ENCODE results near the gene COMMD3.

Gene COMMD3

GRCh38 chr10:22333975-22334282, 17.7 kb downstream of the COMMD3 start:
- DNase-seq (ENCODE audit: insufficient read length, low spot score) (no peak), FAIRE-seq (no peak)
- TF ChIP-seq PAX5 (IDR thresholded peaks at IDR 0.05; ENCODE audit: insufficient read depth, low read length, severe bottlenecking) (no peak), TAF1 (IDR thresholded peaks at IDR 0.05; ENCODE audit: low read depth, low read length) (no peak), SPI1 (IDR thresholded peaks at IDR 0.05; ENCODE audit: low read depth, low read length) (no peak), POU2F2 (IDR thresholded peaks at IDR 0.05; ENCODE audit: low read depth, low read length) (no peak), POLR2A (IDR thresholded peaks at IDR 0.05; ENCODE audit: low read depth, low read length) (no peak), POLR2AphosphoS5 (IDR thresholded peaks at IDR 0.05; ENCODE audit: low read depth, low read length) (no peak)

DNA sequence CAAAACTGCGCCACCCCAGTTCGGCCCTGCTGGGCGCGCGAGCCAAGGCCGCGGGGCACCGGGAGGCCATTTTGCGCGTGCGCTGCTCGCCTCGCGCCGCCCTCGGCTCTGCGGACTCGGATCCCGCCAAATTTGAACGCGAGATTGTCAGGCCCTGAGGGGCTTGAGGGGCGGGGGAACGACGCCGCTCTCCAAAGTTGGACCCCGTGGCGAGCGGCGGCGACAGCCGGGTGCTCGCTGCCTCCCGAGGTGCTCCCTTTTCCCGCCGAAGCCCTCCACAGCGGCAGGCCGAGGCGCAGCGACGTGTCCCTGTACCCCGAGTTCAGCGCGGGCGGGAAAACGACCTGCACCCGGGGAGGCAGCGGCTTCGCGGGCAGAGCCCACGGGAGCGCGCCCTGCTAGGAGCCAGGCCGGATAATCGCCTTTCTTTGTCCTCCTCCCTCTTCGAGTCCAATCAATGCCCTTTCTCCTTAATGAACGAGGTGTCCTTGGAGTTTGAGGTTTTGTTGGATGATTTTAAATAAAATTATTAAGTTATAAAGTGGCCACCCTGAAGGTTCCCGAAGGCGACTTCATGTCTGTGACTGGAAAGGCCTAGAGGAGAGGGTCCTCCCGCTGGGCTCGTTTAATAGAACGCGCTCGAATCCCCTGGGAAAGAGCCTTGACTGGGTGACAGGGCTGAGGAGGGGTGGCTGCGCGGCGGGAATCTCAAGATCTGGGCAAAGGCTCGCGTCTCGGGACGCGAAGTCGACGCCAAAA, 18.4 kb downstream of the COMMD3 start:
- TF ChIP-seq SPI1 (IDR thresholded peaks at IDR 0.05; ENCODE audit: low read depth, low read length) (no peak), TAF1 (IDR thresholded peaks at IDR 0.05; ENCODE audit: low read depth, low read length) (no peak), POLR2AphosphoS5 (IDR thresholded peaks at IDR 0.05; ENCODE audit: low read depth, low read length) (no peak), POU2F2 (IDR thresholded peaks at IDR 0.05; ENCODE audit: low read depth, low read length) (no peak), PAX5 (IDR thresholded peaks at IDR 0.05; ENCODE audit: insufficient read depth, low read length, severe bottlenecking) (no peak), POLR2A (IDR thresholded peaks at IDR 0.05; ENCODE audit: low read depth, low read length) (no peak)
- DNase-seq (ENCODE audit: insufficient read length, low spot score) (no peak), FAIRE-seq (no peak)

DNA sequence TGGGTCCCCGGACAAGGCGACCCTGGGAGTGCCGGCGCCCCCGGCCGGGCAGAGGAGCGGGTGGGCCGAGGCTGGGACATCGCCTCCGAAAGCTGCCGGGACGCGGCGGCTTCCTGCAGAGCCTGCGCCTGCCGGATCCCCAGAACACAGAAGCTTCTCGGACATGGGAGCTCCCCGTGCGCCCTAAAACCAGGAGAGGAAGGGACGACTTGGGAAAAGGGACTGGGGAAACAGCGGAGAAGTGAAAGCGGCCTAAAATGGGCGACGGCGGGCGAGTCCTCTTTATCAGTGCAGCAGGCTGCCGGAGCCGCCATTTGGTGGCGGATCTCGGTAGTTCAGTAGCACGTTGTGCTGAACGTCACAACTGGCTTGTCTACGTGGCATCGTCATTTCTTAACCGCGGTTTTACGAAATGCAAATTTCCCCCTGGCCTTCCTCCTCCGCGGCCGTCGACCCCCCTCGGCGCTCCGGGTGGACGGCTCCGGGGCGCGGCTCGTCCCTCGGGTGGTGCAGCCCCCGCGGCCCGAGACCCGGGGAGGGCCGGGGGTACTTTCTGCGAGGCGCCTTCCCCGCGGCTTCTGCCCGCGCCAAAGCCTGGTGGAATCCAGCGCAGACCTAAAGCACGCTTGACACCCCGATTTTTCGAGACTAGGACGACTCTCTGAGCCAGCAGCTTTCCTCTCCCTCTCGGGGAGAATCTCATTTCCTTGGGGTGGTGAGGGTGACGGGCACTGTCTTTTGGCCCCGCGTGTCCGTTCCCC, 19.2 kb downstream of the COMMD3 start:
- DNase-seq (ENCODE audit: insufficient read length, low spot score) (no peak), FAIRE-seq (peak; percentile 89)
- TF ChIP-seq POU2F2 (IDR thresholded peaks at IDR 0.05; ENCODE audit: low read depth, low read length) (peak; percentile 87), TAF1 (IDR thresholded peaks at IDR 0.05; ENCODE audit: low read depth, low read length) (no peak)

- no peak for DNase-seq (ENCODE audit: insufficient read length, low spot score)
- TF ChIP-seq POLR2AphosphoS5 (IDR thresholded peaks at IDR 0.05; ENCODE audit: low read depth, low read length) (no peak), POLR2A (IDR thresholded peaks at IDR 0.05; ENCODE audit: low read depth, low read length) (no peak), TAF1 (IDR thresholded peaks at IDR 0.05; ENCODE audit: low read depth, low read length) (no peak), SPI1 (IDR thresholded peaks at IDR 0.05; ENCODE audit: low read depth, low read length) (no peak), POU2F2 (IDR thresholded peaks at IDR 0.05; ENCODE audit: low read depth, low read length) (no peak), PAX5 (IDR thresholded peaks at IDR 0.05; ENCODE audit: insufficient read depth, low read length, severe bottlenecking) (no peak)
- no peak for FAIRE-seq
Measured at GRCh38 chr10:22338185-22338900, 22.2 kb downstream of the COMMD3 start.

GRCh38 chr10:22338931-22339330, 22.7 kb downstream of the COMMD3 start:
- no peak for FAIRE-seq
- TF ChIP-seq POU2F2 (IDR thresholded peaks at IDR 0.05; ENCODE audit: low read depth, low read length) (no peak), PAX5 (IDR thresholded peaks at IDR 0.05; ENCODE audit: insufficient read depth, low read length, severe bottlenecking) (no peak), SPI1 (IDR thresholded peaks at IDR 0.05; ENCODE audit: low read depth, low read length) (no peak), POLR2A (IDR thresholded peaks at IDR 0.05; ENCODE audit: low read depth, low read length) (no peak), POLR2AphosphoS5 (IDR thresholded peaks at IDR 0.05; ENCODE audit: low read depth, low read length) (no peak), TAF1 (IDR thresholded peaks at IDR 0.05; ENCODE audit: low read depth, low read length) (no peak)
- DNase-seq (ENCODE audit: insufficient read length, low spot score) = no peak

GRCh38 chr10:22339761-22340328, 23.7 kb downstream of the COMMD3 start:
- FAIRE-seq = peak; percentile 50
- TF ChIP-seq POU2F2 (IDR thresholded peaks at IDR 0.05; ENCODE audit: low read depth, low read length) (no peak), POLR2AphosphoS5 (IDR thresholded peaks at IDR 0.05; ENCODE audit: low read depth, low read length) (no peak), POLR2A (IDR thresholded peaks at IDR 0.05; ENCODE audit: low read depth, low read length) (no peak), TAF1 (IDR thresholded peaks at IDR 0.05; ENCODE audit: low read depth, low read length) (no peak), PAX5 (IDR thresholded peaks at IDR 0.05; ENCODE audit: insufficient read depth, low read length, severe bottlenecking) (no peak), SPI1 (IDR thresholded peaks at IDR 0.05; ENCODE audit: low read depth, low read length) (no peak)
- no peak for DNase-seq (ENCODE audit: insufficient read length, low spot score)

DNA sequence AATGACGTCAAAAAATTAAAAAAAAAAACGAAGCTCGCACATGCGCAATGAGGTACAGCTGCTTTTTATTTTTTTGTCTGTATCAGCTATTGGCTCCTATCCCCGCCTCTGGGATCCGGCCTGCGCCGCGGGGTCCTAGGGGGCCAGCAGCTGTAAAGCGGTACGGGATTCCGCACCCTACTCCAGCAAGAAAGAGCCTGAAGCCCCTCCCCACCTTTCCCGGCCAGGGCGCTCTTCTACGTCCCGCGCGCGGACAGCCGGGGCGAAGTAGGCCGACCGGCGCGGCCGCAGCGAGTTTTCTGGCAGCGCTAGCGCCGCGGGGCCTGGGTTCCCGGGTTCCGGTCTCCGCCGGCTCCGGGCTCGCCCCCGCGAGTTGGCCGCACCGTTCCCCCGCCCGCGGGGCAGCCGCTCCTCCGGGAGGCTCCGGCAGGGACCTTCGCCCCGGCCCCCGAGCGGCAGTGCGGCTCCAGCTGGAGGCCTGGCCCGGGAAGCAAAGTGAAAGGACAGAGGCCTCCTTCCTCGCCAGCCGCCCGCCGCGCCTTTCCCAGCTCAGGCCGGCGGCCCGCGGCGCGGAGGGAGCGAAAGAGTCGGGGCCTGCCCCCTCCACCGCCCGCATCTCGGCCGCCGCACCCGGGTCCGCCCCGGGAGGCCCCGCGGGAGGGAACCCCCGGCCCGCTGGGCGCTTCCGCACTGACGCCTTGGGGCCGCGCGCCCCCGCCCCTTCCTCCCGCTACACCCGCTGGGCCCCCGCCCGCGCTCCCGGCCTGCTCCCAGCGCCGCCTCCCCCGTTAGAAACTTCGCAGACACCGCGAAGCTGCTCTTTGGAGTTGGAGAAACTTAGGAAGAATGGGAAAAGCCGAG, 24.4 kb downstream of the COMMD3 start:
- FAIRE-seq (peak; percentile 16), DNase-seq (ENCODE audit: insufficient read length, low spot score) (no peak)
- TF ChIP-seq POLR2AphosphoS5 (IDR thresholded peaks at IDR 0.05; ENCODE audit: low read depth, low read length) (peak; percentile 64), POU2F2 (IDR thresholded peaks at IDR 0.05; ENCODE audit: low read depth, low read length) (no peak), PAX5 (IDR thresholded peaks at IDR 0.05; ENCODE audit: insufficient read depth, low read length, severe bottlenecking) (no peak), POLR2A (IDR thresholded peaks at IDR 0.05; ENCODE audit: low read depth, low read length) (peak; percentile 59; the same call in 1 of the 2 replicates), TAF1 (IDR thresholded peaks at IDR 0.05; ENCODE audit: low read depth, low read length) (no peak), SPI1 (IDR thresholded peaks at IDR 0.05; ENCODE audit: low read depth, low read length) (peak; percentile 32)

DNA sequence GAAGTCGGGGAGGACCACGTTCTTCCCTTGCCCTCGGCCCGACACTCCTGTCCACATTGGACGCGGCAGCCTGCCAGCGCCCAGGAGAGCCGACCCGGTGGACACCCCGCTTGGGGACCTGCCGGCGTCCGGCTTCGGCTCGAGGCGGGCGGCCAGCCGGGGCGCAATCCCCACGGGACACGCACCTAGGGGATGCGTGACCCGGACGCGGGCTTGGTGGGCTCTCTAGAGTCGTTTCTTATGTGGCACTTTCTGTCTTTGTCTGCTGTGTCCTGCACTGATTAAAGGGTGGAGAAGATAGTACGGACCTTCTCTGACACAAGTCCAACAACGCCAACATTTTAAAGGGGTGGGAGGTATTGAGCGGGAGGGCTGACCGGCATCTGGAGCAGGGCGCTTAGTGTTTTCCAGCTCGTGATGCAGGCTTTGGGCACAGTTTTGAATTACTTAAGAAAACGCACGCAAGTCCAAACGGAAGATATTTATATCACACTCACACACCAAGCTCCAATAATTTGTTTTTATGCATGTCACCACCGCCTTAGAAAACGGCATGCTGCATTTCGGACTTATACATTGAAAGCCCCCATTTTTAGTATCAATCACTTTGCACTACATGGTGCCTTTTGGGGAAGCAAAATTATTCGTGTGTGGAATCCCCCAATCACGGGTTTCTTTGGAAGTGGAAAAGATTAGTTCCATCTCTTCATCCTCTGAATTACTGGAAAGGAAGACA, 25.2 kb downstream of the COMMD3 start:
- TF ChIP-seq SPI1 (IDR thresholded peaks at IDR 0.05; ENCODE audit: low read depth, low read length) (no peak), TAF1 (IDR thresholded peaks at IDR 0.05; ENCODE audit: low read depth, low read length) (no peak), POLR2A (IDR thresholded peaks at IDR 0.05; ENCODE audit: low read depth, low read length) (no peak), PAX5 (IDR thresholded peaks at IDR 0.05; ENCODE audit: insufficient read depth, low read length, severe bottlenecking) (no peak), POU2F2 (IDR thresholded peaks at IDR 0.05; ENCODE audit: low read depth, low read length) (no peak), POLR2AphosphoS5 (IDR thresholded peaks at IDR 0.05; ENCODE audit: low read depth, low read length) (no peak)
- DNase-seq (ENCODE audit: insufficient read length, low spot score) = no peak
- FAIRE-seq = peak; percentile 41

Measured in GM12891 (cell line).